PC-3 (cell line): ENCODE results near the gene SEMA4G. TPM values are rescaled to one million over a fixed set of nuclear protein-coding genes. Genes with fewer than 3 reads are reported as not detected.

Experiments
- ATAC-seq: fragments of 200-7000 bp; cut with Tn5 transposase; 2 replicates; pipeline ENCODE4 v1.9.1; 2020; ENCODE audit warnings: mild to moderate bottlenecking, moderate library complexity
- BruUV-seq: library from RNA; stranded (reverse); fragments of 400-500 nt; replicated peaks from 2 replicates; lab custom pipeline; 2021; lab: Mats Ljungman, UMichigan
- CTCF ChIA-PET: fragments of 300-600 bp; sonication (Branson Sonifier 250); formaldehyde crosslinking; loops from one replicate; lab custom pipeline; 2022; ENCODE audit warnings: antibody characterized with exemption; lab: Charles Lee
- POLR2A ChIA-PET: fragments of 300-600 bp; sonication (Branson Sonifier 250); formaldehyde crosslinking; loops from one replicate; lab custom pipeline; 2022; ENCODE audit warnings: antibody characterized with exemption; ENCODE audit not compliant: unreplicated experiment; lab: Charles Lee
- DNase-seq: peaks from one replicate; pipeline ENCODE4 v3.0.0-alpha.2; 2015
- H2AFZ ChIP-seq: fragments of 300-600 bp; sonication (generic); 2 replicates; pipeline ENCODE4 v1.6.0; 2016; ENCODE audit warnings: antibody characterized with exemption, low read length
- H3F3A ChIP-seq: fragments of 300-600 bp; sonication (generic); one replicate; pipeline ENCODE4 v1.6.0; 2017; ENCODE audit warnings: antibody characterized with exemption, low read length, control low read depth, mild to moderate bottlenecking; ENCODE audit not compliant: unreplicated experiment
- H3K27ac ChIP-seq: fragments of 300-600 bp; sonication (generic); 2 replicates; pipeline ENCODE4 v1.5.1; 2016; ENCODE audit warnings: mild to moderate bottlenecking, low read length
- H3K27me3 ChIP-seq: fragments of 300-600 bp; sonication (generic); 2 replicates; pipeline ENCODE4 v1.6.1; 2016; ENCODE audit warnings: low read length, mixed read lengths
- H3K36me3 ChIP-seq: fragments of 300-600 bp; sonication (generic); 2 replicates; pipeline ENCODE4 v1.6.1; 2016; ENCODE audit warnings: low read depth, mixed run types, low read length, mixed read lengths
- H3K4me1 ChIP-seq: fragments of 300-600 bp; sonication (generic); 2 replicates; pipeline ENCODE4 v1.5.1; 2016; ENCODE audit warnings: low read length; ENCODE audit not compliant: insufficient read depth
- H3K4me2 ChIP-seq: fragments of 300-600 bp; sonication (generic); 2 replicates; pipeline ENCODE4 v1.6.0; 2016; ENCODE audit warnings: low read length
- H3K4me3 ChIP-seq: fragments of 300-600 bp; sonication (generic); 2 replicates; pipeline ENCODE4 v1.5.1; 2016; ENCODE audit warnings: mild to moderate bottlenecking, low read length, mixed read lengths
- H3K79me2 ChIP-seq: fragments of 300-600 bp; sonication (generic); 2 replicates; pipeline ENCODE4 v1.6.1; 2017; ENCODE audit warnings: low read length, mixed read lengths
- H3K9ac ChIP-seq: fragments of 300-600 bp; sonication (generic); 2 replicates; pipeline ENCODE4 v1.6.0; 2016; ENCODE audit warnings: mild to moderate bottlenecking, low read length
- H3K9me2 ChIP-seq: fragments of 300-600 bp; sonication (generic); replicated peaks from 2 replicates; pipeline ENCODE4 v1.6.1; 2016; ENCODE audit warnings: mixed run types, low read length, mixed read lengths
- H3K9me3 ChIP-seq: fragments of 300-600 bp; sonication (generic); 2 replicates; pipeline ENCODE4 v1.6.1; 2016; ENCODE audit warnings: low read length, mixed read lengths
- H4K20me1 ChIP-seq: fragments of 300-600 bp; sonication (generic); 2 replicates; pipeline ENCODE4 v1.6.1; 2016; ENCODE audit warnings: low read length, mixed read lengths
- CTCF ChIP-seq: fragments of 300-600 bp; sonication (generic); conservative IDR thresholded peaks from 2 replicates; pipeline ENCODE4 v1.5.1; 2017; ENCODE audit warnings: antibody characterized with exemption, low read depth, mild to moderate bottlenecking, low read length
- EZH2 ChIP-seq: fragments of 300-600 bp; sonication (generic); IDR thresholded peaks from one replicate; pipeline ENCODE4 v1.6.1; 2017; ENCODE audit warnings: antibody characterized with exemption, mild to moderate bottlenecking, low read length; ENCODE audit not compliant: unreplicated experiment
- EZH2phosphoT487 ChIP-seq: fragments of 300-600 bp; sonication (generic); IDR thresholded peaks from 2 replicates; pipeline ENCODE4 v1.6.1; 2018; ENCODE audit warnings: mild to moderate bottlenecking, antibody characterized with exemption, low read length, borderline replicate concordance
- intact Hi-C: fragments of 100-400 bp; cut with micrococcal nuclease; formaldehyde crosslinking; loops from 2 replicates; pipeline ENCODE4 v1.9.0; 2023
- total RNA-seq: library from RNA; depleted of rRNA; stranded (reverse); fragments of >200 nt; gene quantifications from 2 replicates; pipeline ENCODE4 v1.2.3, GENCODE V29; 2014

The SEMA4G gene
- total RNA-seq, 1 experiment from 2014 or later: 2.6 TPM

GRCh38 chr10:101010329-101010728, 41.0 kb downstream of the SEMA4G start:
- H3F3A ChIP-seq: no peaks in the 10 kb centered on the region
- H3K27ac ChIP-seq: no peak overlapping the region
- no peak overlapping the region for H3K4me2 ChIP-seq
- H3K79me2 ChIP-seq: no peaks in the 10 kb centered on the region
- no peaks in the 10 kb centered on the region for H4K20me1 ChIP-seq
- DNase-seq (no peak), ATAC-seq (no peak)
- H2AFZ ChIP-seq: no peak overlapping the region
- intact Hi-C loops: no loop called here
- ChIA-PET POLR2A (no interaction called here), CTCF (interaction anchor here (2.2 kb wide), 1 partner anchor 12 kb away, joined by 16 read pairs; no protein-coding TSS in a partner anchor)
- no peak overlapping the region for H3K9ac ChIP-seq
- H3K4me3 ChIP-seq: no peak overlapping the region
- no peaks in the 10 kb centered on the region for H3K27me3 ChIP-seq
- peaks cover 25% of the 10 kb centered on the region for H3K4me1 ChIP-seq
- BruUV-seq: no TSS peak
- H3K9me2 ChIP-seq: no peaks in the 10 kb centered on the region
- H3K9me3 ChIP-seq: no peaks in the 10 kb centered on the region
- TF ChIP-seq EZH2phosphoT487 (no peak), CTCF (no peak), EZH2 (no peak)
- H3K36me3 ChIP-seq: no peaks in the 10 kb centered on the region

- intact Hi-C loops: no loop called here
- H3K79me2 ChIP-seq: no peaks in the 10 kb centered on the region
- H3K9ac ChIP-seq: no peak overlapping the region
- BruUV-seq: no TSS peak
- DNase-seq (peak; percentile 40), ATAC-seq (no peak; the same call in 1 of the 2 replicates)
- peak overlapping the region; percentile 33 for H3K4me2 ChIP-seq
- peak overlapping the region; percentile 29; the same call in 1 of the 2 replicates for H3K27ac ChIP-seq
- no peaks in the 10 kb centered on the region for H3K36me3 ChIP-seq
- TF ChIP-seq CTCF (0 out of 2 replicates have a peak, but pooled peaks have one; percentile 31), EZH2 (no peak)
- H3K27me3 ChIP-seq: no peaks in the 10 kb centered on the region
- no peaks in the 10 kb centered on the region for H3K9me3 ChIP-seq
- H4K20me1 ChIP-seq: no peaks in the 10 kb centered on the region
- ChIA-PET POLR2A (no interaction called here), CTCF (interaction anchor here (0.5 to 2.2 kb wide), 3 partner anchors 14 to 129 kb away, joined by 5 to 16 read pairs (median 6); no protein-coding TSS in a partner anchor)
- H3K4me1 ChIP-seq: peaks cover 29% of the 10 kb centered on the region
- H3F3A ChIP-seq: no peaks in the 10 kb centered on the region
- no peaks in the 10 kb centered on the region for H3K9me2 ChIP-seq
- H3K4me3 ChIP-seq: no peak overlapping the region
- peak overlapping the region; percentile 38; the same call in 1 of the 2 replicates for H2AFZ ChIP-seq
Measured at GRCh38 chr10:101011517-101012423, 42.5 kb downstream of the SEMA4G start.
